ENCODE measurements around the gene KRT25.

- TF ChIP-seq CTCF (IDR thresholded peaks at IDR 0.05 in 4 of 5, conservative IDR thresholded peaks at IDR 0.05 in 1 of 5) (no peak), POLR2A (IDR thresholded peaks at IDR 0.05) (no peak)
Observed at GRCh38 chr17:40791111-40791510, 36.0 kb upstream of the KRT25 start.

Data from gastrocnemius medialis (tissue), 4 donors.